ENCODE results near the gene FOXO1. TPM values are rescaled to one million over a fixed set of nuclear protein-coding genes. Genes with fewer than 3 reads are reported as not detected.
A peak's percentile ranks its signal among the peaks of the same experiment; 100 is the strongest.

The FOXO1 gene
- total and polyA plus RNA-seq, 12 donors: 3.4 to 31.2 (median 15.8) TPM

DNA sequence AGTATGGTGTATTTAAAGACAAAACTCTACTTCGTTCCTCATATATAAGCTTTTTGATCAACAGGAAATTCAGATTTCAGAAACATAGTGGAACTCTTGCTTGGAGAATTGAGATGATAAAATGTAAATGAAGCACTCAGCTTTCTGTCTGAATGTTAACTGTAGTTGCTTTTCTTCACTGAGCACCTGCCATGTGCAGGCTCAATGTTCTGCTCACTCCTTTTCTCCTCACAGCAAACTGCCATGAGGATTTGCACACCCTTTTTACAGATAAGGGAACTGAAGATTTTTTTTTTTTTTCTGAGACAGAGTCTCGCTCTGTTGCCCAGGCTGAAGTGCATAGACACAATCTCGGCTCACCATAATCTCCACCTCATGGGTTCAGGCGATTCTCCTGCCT, 28.0 kb upstream of the FOXO1 start:
- Histone ChIP-seq H3K4me1 (no peaks in the 10 kb centered on the region), H3K27ac (no peak overlapping the region), H3K27me3 (no peaks in the 10 kb centered on the region), H3K4me3 (no peak overlapping the region), H3K9me3 (peaks cover 0 to 11% (median 0%) of the 10 kb centered on the region in 11 donors), H3K36me3 (no peaks in the 10 kb centered on the region)
- TF ChIP-seq, protein P1, sequence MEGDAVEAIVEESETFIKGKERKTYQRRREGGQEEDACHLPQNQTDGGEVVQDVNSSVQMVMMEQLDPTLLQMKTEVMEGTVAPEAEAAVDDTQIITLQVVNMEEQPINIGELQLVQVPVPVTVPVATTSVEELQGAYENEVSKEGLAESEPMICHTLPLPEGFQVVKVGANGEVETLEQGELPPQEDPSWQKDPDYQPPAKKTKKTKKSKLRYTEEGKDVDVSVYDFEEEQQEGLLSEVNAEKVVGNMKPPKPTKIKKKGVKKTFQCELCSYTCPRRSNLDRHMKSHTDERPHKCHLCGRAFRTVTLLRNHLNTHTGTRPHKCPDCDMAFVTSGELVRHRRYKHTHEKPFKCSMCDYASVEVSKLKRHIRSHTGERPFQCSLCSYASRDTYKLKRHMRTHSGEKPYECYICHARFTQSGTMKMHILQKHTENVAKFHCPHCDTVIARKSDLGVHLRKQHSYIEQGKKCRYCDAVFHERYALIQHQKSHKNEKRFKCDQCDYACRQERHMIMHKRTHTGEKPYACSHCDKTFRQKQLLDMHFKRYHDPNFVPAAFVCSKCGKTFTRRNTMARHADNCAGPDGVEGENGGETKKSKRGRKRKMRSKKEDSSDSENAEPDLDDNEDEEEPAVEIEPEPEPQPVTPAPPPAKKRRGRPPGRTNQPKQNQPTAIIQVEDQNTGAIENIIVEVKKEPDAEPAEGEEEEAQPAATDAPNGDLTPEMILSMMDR (IDR thresholded peaks at IDR 0.05): no peak
- DNase-seq (no peak), ATAC-seq (no peak)
- intact Hi-C loops (cut with DNase I): no loop called here
- 92% methylated on average over 4 of the region's 4 CpGs for WGBS, 2 donors

DNA sequence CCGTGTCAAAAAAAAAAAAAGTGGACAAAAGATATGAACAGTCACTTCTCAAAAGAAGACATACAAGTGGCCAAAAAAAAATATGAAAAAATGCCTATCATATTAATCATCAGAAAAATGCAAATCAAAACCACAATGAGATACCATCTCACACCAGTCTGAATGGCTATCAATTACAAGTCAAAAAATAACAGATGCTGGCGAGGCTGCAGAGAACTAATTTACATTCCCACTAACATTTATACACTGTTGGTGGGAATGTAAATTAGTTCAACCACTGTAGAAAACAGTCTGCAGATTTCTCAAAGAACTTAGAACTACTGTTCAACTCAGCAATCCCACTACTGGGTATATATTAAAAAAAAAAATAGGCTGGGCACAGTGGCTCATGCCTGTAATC, 26.5 kb upstream of the FOXO1 start:
- peaks cover 0 to 11% (median 0%) of the 10 kb centered on the region in 11 donors for H3K9me3 ChIP-seq
- H3K27ac ChIP-seq: no peak overlapping the region
- intact Hi-C loops (cut with DNase I): no loop called here
- WGBS, 2 donors: 76 to 86% methylated on average over 2 of the region's 2 CpGs
- ATAC-seq (no peak), DNase-seq (no peak)
- TF ChIP-seq, protein P1 (IDR thresholded peaks at IDR 0.05): no peak
- H3K4me1 ChIP-seq: no peaks in the 10 kb centered on the region
- H3K36me3 ChIP-seq: no peaks in the 10 kb centered on the region
- no peak overlapping the region for H3K4me3 ChIP-seq
- no peaks in the 10 kb centered on the region for H3K27me3 ChIP-seq

DNA sequence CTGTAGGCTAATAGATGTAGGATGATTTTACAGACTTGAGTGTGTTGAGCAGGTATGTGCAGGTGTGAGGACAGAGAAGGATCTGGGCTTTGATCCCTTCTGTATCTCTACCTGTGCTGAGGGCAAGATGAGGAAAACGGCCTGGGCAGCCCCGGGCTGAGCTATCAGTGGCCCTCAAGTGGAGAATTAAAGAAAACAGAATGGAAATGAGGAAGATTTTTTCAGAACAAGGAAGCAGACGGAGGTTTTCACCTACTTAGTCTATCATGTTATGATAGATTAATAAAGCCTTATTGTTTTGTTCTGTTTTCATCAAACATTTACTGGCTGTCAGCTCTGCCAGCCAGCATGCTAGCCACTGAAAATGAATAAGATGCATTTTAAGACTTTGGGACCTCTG, 22.3 kb upstream of the FOXO1 start:
- Histone ChIP-seq H3K9me3 (peaks cover 0 to 11% (median 0%) of the 10 kb centered on the region in 11 donors), H3K4me3 (no peak overlapping the region), H3K36me3 (no peaks in the 10 kb centered on the region), H3K27me3 (no peaks in the 10 kb centered on the region), H3K4me1 (no peaks in the 10 kb centered on the region), H3K27ac (no peak overlapping the region)
- DNase-seq: no peak
- ATAC-seq: no peak
- TF ChIP-seq, protein P1 (IDR thresholded peaks at IDR 0.05): no peak
- WGBS, 2 donors: 81 to 82% methylated on average over 3 of the region's 3 CpGs
- intact Hi-C loops (cut with DNase I): loop anchor here in 6 of 10 donors (10.0 kb wide), 3 partner anchors 744 to 1004 kb away; no protein-coding TSS in a partner anchor

DNA sequence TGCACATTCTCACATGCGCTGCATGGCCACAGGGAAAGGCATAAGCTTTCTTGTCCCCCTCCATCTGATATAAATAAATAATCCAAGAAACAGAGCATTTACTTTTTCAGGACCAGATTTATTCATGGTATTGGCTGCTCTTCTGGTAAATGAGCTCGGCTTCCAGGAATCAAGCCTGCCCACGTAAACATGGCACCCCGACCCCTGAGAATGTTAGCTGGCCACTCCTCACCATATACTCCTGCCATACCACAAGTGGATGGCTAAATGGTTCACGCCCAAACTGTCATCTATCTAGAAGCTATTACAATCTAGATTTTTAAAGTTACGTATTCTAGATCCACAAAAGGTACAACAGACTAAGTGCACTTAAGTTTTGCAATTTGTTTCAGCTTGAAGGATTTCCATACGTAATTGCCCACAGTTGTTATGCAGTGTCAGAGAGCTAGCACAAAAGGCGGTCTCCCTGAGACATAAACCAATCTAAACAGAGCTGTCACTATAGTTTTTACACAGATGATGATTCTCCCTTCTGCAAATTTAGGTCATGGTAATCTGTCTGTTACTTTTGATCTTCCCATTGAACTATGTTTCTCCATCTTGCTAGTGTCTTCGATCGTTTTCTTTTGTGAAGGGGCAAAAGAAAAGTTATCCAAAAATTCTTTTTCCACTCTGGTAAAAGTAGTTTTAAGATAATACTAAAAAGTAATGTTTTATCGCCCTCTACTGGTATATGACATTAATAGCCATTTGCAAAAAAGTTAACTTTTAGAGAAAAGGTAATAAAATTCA, 16.2 kb upstream of the FOXO1 start:
- intact Hi-C loops (cut with DNase I): loop anchor here (1.0 to 10.0 kb wide), 16 partner anchors 490 to 1002 kb away; no protein-coding TSS in a partner anchor
- Histone ChIP-seq H3K27me3 (no peaks in the 10 kb centered on the region), H3K27ac (no peak overlapping the region), H3K4me1 (peaks cover 0 to 27% (median 13%) of the 10 kb centered on the region in 9 donors), H3K4me3 (no peak overlapping the region), H3K9me3 (no peaks in the 10 kb centered on the region), H3K36me3 (no peaks in the 10 kb centered on the region)
- no peak for DNase-seq
- peak in 2 of 8 donors; percentile 12 to 30 for ATAC-seq
- TF ChIP-seq, protein P1 (IDR thresholded peaks at IDR 0.05): peak; percentile 57 to 83 (median 70)
- 57 to 60% methylated on average over 11 of the region's 11 CpGs for WGBS, 2 donors

Measured in heart right ventricle (tissue), 16 donors.